Measurements from ENCODE around the gene ELMOD1.

DNA sequence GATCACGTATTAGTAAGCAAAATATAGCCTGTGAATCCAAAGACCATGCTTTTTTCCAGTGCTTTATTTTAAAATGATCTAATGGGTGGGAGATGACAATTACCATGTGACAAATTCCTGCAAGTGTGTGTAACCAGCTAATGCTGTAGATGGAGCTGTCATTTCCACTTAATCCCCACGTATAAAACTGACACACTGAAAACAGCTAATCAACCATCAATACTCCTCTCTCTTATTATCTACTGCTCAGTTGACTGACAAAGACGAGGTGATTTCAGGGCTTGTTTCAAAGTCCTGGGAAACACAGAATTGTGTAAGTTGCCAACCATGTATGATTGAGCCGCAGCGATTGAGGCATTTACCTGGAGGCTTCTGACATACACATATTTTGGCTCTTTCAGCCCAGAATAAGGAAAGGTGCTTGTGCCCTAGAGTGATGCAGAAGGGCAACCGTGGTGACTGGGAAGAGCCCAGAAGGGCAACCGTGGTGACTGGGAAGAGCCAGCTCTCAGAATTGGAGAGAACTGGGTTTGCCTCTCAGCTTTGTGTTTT, 111.2 kb downstream of the ELMOD1 start:
- TF ChIP-seq POLR2A (IDR thresholded peaks at IDR 0.05; ENCODE audit: low read length) (no peak), GATA1 (IDR thresholded peaks at IDR 0.05; ENCODE audit: low read depth, low read length) (no peak)
